IMR-90 (cell line): ENCODE measurements around the gene L3HYPDH. TPM values are rescaled to one million over a fixed set of nuclear protein-coding genes. Genes with fewer than 3 reads are reported as not detected.

ENCODE experiments used
- ATAC-seq: fragments of 200-7000 bp; cut with Tn5 transposase; 2 replicates; pipeline ENCODE4 v1.9.1; 2020; ENCODE audit warnings: low read depth, mild to moderate bottlenecking, moderate library complexity
- BruUV-seq: library from RNA; stranded (reverse); fragments of 400-500 nt; replicated peaks from 2 replicates; lab custom pipeline; 2021; lab: Mats Ljungman, UMichigan
- CTCF ChIA-PET: fragments of 300-600 bp; formaldehyde crosslinking; extraction: SDS; loops from one replicate; lab custom pipeline; 2021; ENCODE audit warnings: antibody characterized with exemption; lab: Yijun Ruan, JAX
- POLR2A ChIA-PET: fragments of 300-600 bp; sonication (Branson Sonifier 250); formaldehyde crosslinking; loops from one replicate; lab custom pipeline; 2022; ENCODE audit warnings: antibody characterized with exemption; ENCODE audit not compliant: unreplicated experiment; lab: Charles Lee
- DNase-seq: peaks from one replicate; pipeline ENCODE4 v3.0.0; 2013
- H2AFZ ChIP-seq: replicated peaks from 2 replicates; pipeline ENCODE3; 2013; ENCODE audit warnings: low read length, mild to moderate bottlenecking; ENCODE audit not compliant: poor library complexity
- H2AK5ac ChIP-seq: 2 replicates; pipeline ENCODE4 v1.6.1; 2013; ENCODE audit warnings: low read depth, low read length, inconsistent platforms
- H2AK9ac ChIP-seq: replicated peaks from 2 replicates; pipeline ENCODE3; 2013; ENCODE audit warnings: mild to moderate bottlenecking, low read depth, low read length, moderate library complexity; ENCODE audit not compliant: poor library complexity
- H2BK120ac ChIP-seq: 2 replicates; pipeline ENCODE4 v1.6.1; 2013; ENCODE audit warnings: low read depth, low read length, inconsistent platforms
- H2BK15ac ChIP-seq: 3 replicates; pipeline ENCODE4 v1.6.1; 2013; ENCODE audit warnings: low read depth, low read length, inconsistent platforms
- H2BK20ac ChIP-seq: 2 replicates; pipeline ENCODE4 v1.6.1; 2013; ENCODE audit warnings: low read depth, mild to moderate bottlenecking, inconsistent platforms, low read length, moderate library complexity
- H2BK5ac ChIP-seq: 2 replicates; pipeline ENCODE4 v1.6.1; 2013; ENCODE audit warnings: mild to moderate bottlenecking, low read depth, low read length, inconsistent platforms; ENCODE audit not compliant: poor library complexity, severe bottlenecking
- H3K14ac ChIP-seq: replicated peaks from 2 replicates; pipeline ENCODE4 v1.6.1; 2013; ENCODE audit warnings: low read depth, low read length, inconsistent platforms
- H3K18ac ChIP-seq: 2 replicates; pipeline ENCODE4 v1.6.1; 2013; ENCODE audit warnings: low read depth, low read length, control low read depth
- H3K23ac ChIP-seq: 2 replicates; pipeline ENCODE4 v1.6.1; 2013; ENCODE audit warnings: low read depth, low read length, inconsistent platforms
- H3K27ac ChIP-seq: 2 replicates; pipeline ENCODE4 v1.5.1; 2013; ENCODE audit warnings: mild to moderate bottlenecking, control low read depth, low read length; ENCODE audit not compliant: insufficient read depth
- H3K27me3 ChIP-seq: 2 replicates; pipeline ENCODE4 v1.6.1; 2013; ENCODE audit warnings: low read length; ENCODE audit not compliant: control insufficient read depth, insufficient read depth
- H3K36me3 ChIP-seq: 2 replicates; pipeline ENCODE4 v1.6.1; 2013; ENCODE audit warnings: low read length, mixed read lengths; ENCODE audit not compliant: control insufficient read depth, insufficient read depth
- H3K4ac ChIP-seq: 2 replicates; pipeline ENCODE4 v1.6.1; 2013; ENCODE audit warnings: low read depth, low read length, inconsistent platforms
- H3K4me1 ChIP-seq: 2 replicates; pipeline ENCODE4 v1.6.1; 2013; ENCODE audit warnings: low read length, mixed read lengths; ENCODE audit not compliant: control insufficient read depth, insufficient read depth
- H3K4me2 ChIP-seq: 2 replicates; pipeline ENCODE4 v1.6.1; 2013; ENCODE audit warnings: low read depth, mild to moderate bottlenecking, control low read depth, low read length, moderate library complexity
- H3K4me3 ChIP-seq: 2 replicates; pipeline ENCODE4 v1.5.1; 2013; ENCODE audit warnings: low read depth, mild to moderate bottlenecking, control low read depth, low read length, moderate library complexity; ENCODE audit not compliant: insufficient read depth
- H3K56ac ChIP-seq: 2 replicates; pipeline ENCODE4 v1.6.1; 2013; ENCODE audit warnings: low read length, inconsistent platforms; ENCODE audit not compliant: insufficient read depth; ENCODE audit errors: extremely low read depth
- H3K79me1 ChIP-seq, 2 experiments: 2 replicates each; pipeline ENCODE4 v1.6.1; 2013; ENCODE audit warnings: low read length in 2 of 2, inconsistent platforms in 1 of 2, low read depth in 1 of 2
- H3K9ac ChIP-seq: 2 replicates; pipeline ENCODE4 v1.6.1; 2013; ENCODE audit warnings: low read depth, low read length, control low read depth
- H3K9me1 ChIP-seq: 2 replicates; pipeline ENCODE4 v1.6.1; 2013; ENCODE audit warnings: low read length, inconsistent platforms; ENCODE audit not compliant: insufficient read depth
- H3K9me3 ChIP-seq: 2 replicates; pipeline ENCODE4 v1.6.1; 2013; ENCODE audit warnings: low read length; ENCODE audit not compliant: control insufficient read depth, insufficient read depth
- H4K20me1 ChIP-seq: 2 replicates; pipeline ENCODE4 v1.6.1; 2013; ENCODE audit warnings: low read length, inconsistent platforms; ENCODE audit not compliant: insufficient read depth
- H4K5ac ChIP-seq: 2 replicates; pipeline ENCODE4 v1.6.1; 2013; ENCODE audit warnings: mild to moderate bottlenecking, low read depth, low read length, control low read depth
- H4K8ac ChIP-seq, 2 experiments: 2 replicates each; pipeline ENCODE4 v1.6.1; 2013; ENCODE audit warnings: low read depth in 2 of 2, low read length in 2 of 2, control low read depth in 1 of 2, inconsistent platforms in 1 of 2
- H4K91ac ChIP-seq: 2 replicates; pipeline ENCODE4 v1.6.1; 2013; ENCODE audit warnings: low read depth, low read length, inconsistent platforms; ENCODE audit not compliant: insufficient read depth
- CEBPB ChIP-seq: IDR thresholded peaks from 2 replicates; pipeline ENCODE4 v1.6.1; 2012; ENCODE audit warnings: low read depth, low read length, improper control_type of control experiment
- CHD1 ChIP-seq: IDR thresholded peaks from 2 replicates; pipeline ENCODE4 v1.6.1; 2012; ENCODE audit warnings: low read depth, low read length, improper control_type of control experiment
- MXI1 ChIP-seq: IDR thresholded peaks from 2 replicates; pipeline ENCODE4 v1.6.1; 2012; ENCODE audit warnings: low read depth, mild to moderate bottlenecking, low read length, moderate library complexity, borderline replicate concordance
- RFX5 ChIP-seq: IDR thresholded peaks from 2 replicates; pipeline ENCODE4 v1.8.0; 2012; ENCODE audit warnings: low read depth, mild to moderate bottlenecking, low read length, moderate library complexity
- WGBS, 2 experiments: methylation state at CpG; one replicate each; pipeline versions ENCODE4 v1.1.5 to v1.1.7; 2013; ENCODE audit warnings: missing lambda C conversion rate in 2 of 2; ENCODE audit not compliant: insufficient read length in 1 of 2; ENCODE audit errors: extremely low coverage in 2 of 2; 5-methylcytosine and 5-hydroxymethylcytosine counted together
- dilution Hi-C: fragments of 300-500 bp; cut with HindIII; formaldehyde crosslinking; loops from one replicate; pipeline ENCODE4 v1.14.3; 2018; ENCODE audit warnings: low sequenced_read_pairs; ENCODE audit not compliant: unreplicated experiment
- in situ Hi-C: fragments of 300-500 bp; cut with MboI; formaldehyde crosslinking; loops from 3 replicates; pipeline ENCODE4 v1.14.3; 2019; ENCODE audit warnings: low sequenced_read_pairs, inconsistent platforms, mixed read lengths
- intact Hi-C: fragments of 100-400 bp; cut with micrococcal nuclease; formaldehyde crosslinking; loops from 2 replicates; pipeline ENCODE4 v1.10.0; 2022
- polyA plus RNA-seq, 3 experiments: library from polyadenylated mRNA; depleted of rRNA; stranded (reverse); fragments of >200 nt; gene quantifications; 2 replicates each; pipeline ENCODE4 v1.2.3, GENCODE V29; 2012; ENCODE audit warnings: low replicate concordance in 1 of 3
- total RNA-seq: library from RNA; depleted of rRNA; stranded (reverse); fragments of >200 nt; gene quantifications from 2 replicates; pipeline ENCODE4 v1.2.3, GENCODE V29; 2012
- TF ChIP-seq, protein P1 (sequence below): fragments of 150-350 bp; IDR thresholded peaks from 2 replicates; pipeline ENCODE4 v1.6.1; 2016; ENCODE audit warnings: low read depth, mild to moderate bottlenecking, low read length, moderate library complexity, borderline replicate concordance

Gene L3HYPDH
- total and polyA plus RNA-seq, 2 of the 4 experiments (the other 2 are of a cell fraction), result 40.9 to 49.1 TPM

DNA sequence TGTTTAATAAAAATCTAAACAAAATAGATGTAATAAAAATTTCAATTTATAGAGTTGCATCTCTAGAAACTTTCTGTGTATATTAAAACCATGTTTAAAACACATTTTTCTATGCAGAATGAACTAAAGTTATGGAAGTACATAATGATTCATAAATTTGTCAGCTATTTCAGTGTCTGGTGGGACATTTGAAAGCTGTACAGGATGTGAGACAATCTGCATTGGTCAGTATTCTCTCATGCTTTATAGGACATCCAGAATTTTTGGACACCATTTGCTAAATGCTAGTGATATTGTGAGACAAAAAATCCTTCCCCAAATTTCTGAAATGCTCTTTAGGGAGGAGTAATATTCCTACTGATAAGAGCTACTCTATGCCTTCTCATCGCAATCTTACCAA is 32.4 kb downstream of the L3HYPDH start:
- Histone ChIP-seq H3K9me3 (no peaks in the 10 kb centered on the region), H3K4me1 (peaks cover 10% of the 10 kb centered on the region), H2BK120ac (no peak overlapping the region), H3K27ac (no peak overlapping the region), H3K14ac (no peak overlapping the region), H4K91ac (no peak overlapping the region), H3K79me1 (peaks cover 12 to 13% of the 10 kb centered on the region in 2 experiments; a peak in 3 of 4 replicates), H2BK20ac (no peak overlapping the region), H4K20me1 (peaks cover 3% of the 10 kb centered on the region; the same call in 1 of the 2 replicates), H3K9me1 (peaks cover 4% of the 10 kb centered on the region; the same call in 1 of the 2 replicates), H3K18ac (no peak overlapping the region), H3K23ac (no peak overlapping the region), H3K9ac (no peak overlapping the region), H3K27me3 (no peaks in the 10 kb centered on the region), H2AFZ (no peak overlapping the region), H3K4me3 (no peak overlapping the region), H3K36me3 (peaks cover 9% of the 10 kb centered on the region; the same call in 1 of the 2 replicates), H3K56ac (no peak overlapping the region), H4K8ac (no peak overlapping the region), H2AK5ac (no peak overlapping the region), H4K5ac (no peak overlapping the region), H2BK15ac (no peak overlapping the region), H2AK9ac (no peak overlapping the region), H3K4ac (no peak overlapping the region), H2BK5ac (no peak overlapping the region), H3K4me2 (no peak overlapping the region)
- WGBS, 2 experiments, result no CpG with 5 or more reads among the region's 1 CpG
- TF ChIP-seq CEBPB (peak; percentile 60; the same call in 1 of the 2 replicates), RFX5 (no peak), MXI1 (no peak), CHD1 (no peak)
- TF ChIP-seq, protein P1, sequence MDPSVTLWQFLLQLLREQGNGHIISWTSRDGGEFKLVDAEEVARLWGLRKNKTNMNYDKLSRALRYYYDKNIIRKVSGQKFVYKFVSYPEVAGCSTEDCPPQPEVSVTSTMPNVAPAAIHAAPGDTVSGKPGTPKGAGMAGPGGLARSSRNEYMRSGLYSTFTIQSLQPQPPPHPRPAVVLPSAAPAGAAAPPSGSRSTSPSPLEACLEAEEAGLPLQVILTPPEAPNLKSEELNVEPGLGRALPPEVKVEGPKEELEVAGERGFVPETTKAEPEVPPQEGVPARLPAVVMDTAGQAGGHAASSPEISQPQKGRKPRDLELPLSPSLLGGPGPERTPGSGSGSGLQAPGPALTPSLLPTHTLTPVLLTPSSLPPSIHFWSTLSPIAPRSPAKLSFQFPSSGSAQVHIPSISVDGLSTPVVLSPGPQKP, result no peak
- in situ Hi-C loops, result loop anchor here (25.0 kb wide), 2 partner anchors 815 to 965 kb away; partner anchors contain the start of gene DACT1
- BruUV-seq, result no TSS peak
- ChIA-PET CTCF (no interaction called here), POLR2A (no interaction called here)
- dilution Hi-C loops, result no loop called here
- ATAC-seq (no peak), DNase-seq (peak; percentile 49)
- intact Hi-C loops, result loop anchor here (1.0 kb wide), 1 partner anchor 293 kb away; no protein-coding TSS in a partner anchor
